GM12801 (cell line): ENCODE measurements around the gene NALCN.

ENCODE experiments used
- CTCF ChIP-seq: IDR thresholded peaks from one replicate; pipeline ENCODE4 v1.5.1; 2011; ENCODE audit warnings: control low read depth; ENCODE audit not compliant: insufficient read length; ENCODE audit errors: extremely low read depth

NALCN gene

GRCh38 chr13:101271681-101272245 lies 144.5 kb downstream of the NALCN start:
- TF ChIP-seq CTCF: no peak

- TF ChIP-seq CTCF: no peak
Observed at GRCh38 chr13:101267656-101268055, 148.7 kb downstream of the NALCN start.

- TF ChIP-seq CTCF: no peak
Observed at GRCh38 chr13:101265934-101266333, 150.4 kb downstream of the NALCN start.

- TF ChIP-seq CTCF: no peak
Observed at GRCh38 chr13:101264931-101265330, 151.4 kb downstream of the NALCN start.

- no peak for TF ChIP-seq CTCF
Observed at GRCh38 chr13:101262306-101262705, 154.0 kb downstream of the NALCN start.

- no peak for TF ChIP-seq CTCF
Observed at GRCh38 chr13:101258509-101258908, 157.8 kb downstream of the NALCN start.

- no peak for TF ChIP-seq CTCF
Observed at GRCh38 chr13:101258071-101258470, 158.2 kb downstream of the NALCN start.
